22Rv1 (cell line): Measurements from ENCODE around the gene PRR14.

Experiments used
- ZFX ChIP-seq: fragments of 450-650 bp; IDR thresholded peaks from 2 replicates; pipeline ENCODE4 v1.6.1; 2017; ENCODE audit warnings: antibody characterized with exemption, borderline replicate concordance
- TF ChIP-seq, protein P1 (sequence below): fragments of 450-650 bp; IDR thresholded peaks from 2 replicates; pipeline ENCODE4 v1.5.1; 2017; ENCODE audit warnings: mild to moderate bottlenecking

DNA sequence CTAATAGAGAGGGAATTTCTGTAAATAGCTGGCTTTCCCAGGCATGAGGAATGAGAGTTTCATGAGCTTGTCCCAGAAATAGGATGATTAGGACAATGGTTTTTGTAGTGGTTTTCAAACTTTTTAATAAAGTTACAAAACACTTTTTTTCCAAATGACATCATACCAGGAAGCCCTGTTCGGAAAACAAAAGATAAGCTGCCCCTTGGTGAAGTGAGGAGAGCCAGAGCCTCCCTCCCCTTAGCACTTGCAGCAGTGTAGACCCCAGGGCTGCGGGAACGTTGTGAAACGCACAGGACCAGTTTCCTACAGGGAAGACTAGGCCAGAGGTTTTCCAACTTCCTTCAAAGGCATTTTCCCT, 15.1 kb downstream of the PRR14 start:
- TF ChIP-seq, protein P1, sequence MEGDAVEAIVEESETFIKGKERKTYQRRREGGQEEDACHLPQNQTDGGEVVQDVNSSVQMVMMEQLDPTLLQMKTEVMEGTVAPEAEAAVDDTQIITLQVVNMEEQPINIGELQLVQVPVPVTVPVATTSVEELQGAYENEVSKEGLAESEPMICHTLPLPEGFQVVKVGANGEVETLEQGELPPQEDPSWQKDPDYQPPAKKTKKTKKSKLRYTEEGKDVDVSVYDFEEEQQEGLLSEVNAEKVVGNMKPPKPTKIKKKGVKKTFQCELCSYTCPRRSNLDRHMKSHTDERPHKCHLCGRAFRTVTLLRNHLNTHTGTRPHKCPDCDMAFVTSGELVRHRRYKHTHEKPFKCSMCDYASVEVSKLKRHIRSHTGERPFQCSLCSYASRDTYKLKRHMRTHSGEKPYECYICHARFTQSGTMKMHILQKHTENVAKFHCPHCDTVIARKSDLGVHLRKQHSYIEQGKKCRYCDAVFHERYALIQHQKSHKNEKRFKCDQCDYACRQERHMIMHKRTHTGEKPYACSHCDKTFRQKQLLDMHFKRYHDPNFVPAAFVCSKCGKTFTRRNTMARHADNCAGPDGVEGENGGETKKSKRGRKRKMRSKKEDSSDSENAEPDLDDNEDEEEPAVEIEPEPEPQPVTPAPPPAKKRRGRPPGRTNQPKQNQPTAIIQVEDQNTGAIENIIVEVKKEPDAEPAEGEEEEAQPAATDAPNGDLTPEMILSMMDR, result no peak
- TF ChIP-seq ZFX, result no peak
